Mesendoderm (in vitro differentiated cells): ENCODE results near the gene RWDD4. TPM values are rescaled to one million over a fixed set of nuclear protein-coding genes. Genes with fewer than 3 reads are reported as not detected.

Experiments used
- small RNA-seq: library from polyadenylated mRNA; stranded (forward); fragments of <200 nt; extraction: miRNeasy Mini kit (QIAGEN cat#:217004); gene quantifications from one replicate; pipeline ENCODE3, GENCODE V24; 2013; ENCODE audit not compliant: insufficient read depth

RWDD4 gene

Small RNA genes lying within 50 kb of the gene (small RNA-seq; reads per million reads assigned to genes)
- gene RNU6-1053P, result not detected
- gene RNU6-335P, result not detected
- not detected for gene RNU6-479P
